Activated CD8-positive, alpha-beta T cell treated with anti-CD3 and anti-CD28 coated beads for 36 hours (primary cell): ENCODE results near the gene MPP7. TPM values are rescaled to one million over a fixed set of nuclear protein-coding genes. Genes with fewer than 3 reads are reported as not detected.
"Not testable (repeated sequence)": the region's sequence is repeated elsewhere in the genome, so short reads cannot be mapped to it uniquely, and the experiment has no call there.

Experiments used
- ATAC-seq: fragments of 200-7000 bp; cut with Tn5 transposase; one replicate; pipeline ENCODE4 v1.10.0; 2021; ENCODE audit warnings: mild to moderate bottlenecking, moderate library complexity
- CTCF ChIA-PET: fragments of 350-600 bp; sonication (Branson Sonifier 250); formaldehyde crosslinking; loops from one replicate; lab custom pipeline; 2021; ENCODE audit warnings: antibody characterized with exemption; lab: Charles Lee
- POLR2A ChIA-PET: fragments of 350-600 bp; sonication (Branson Sonifier 250); formaldehyde crosslinking; loops from one replicate; lab custom pipeline; 2021; ENCODE audit warnings: antibody characterized with exemption; lab: Charles Lee
- DNase-seq: peaks from one replicate; pipeline ENCODE4 v3.0.0-alpha.2; 2020
- H3K27ac Mint-ChIP-seq: one replicate; pipeline ENCODE4 v1.8.0; 2021; ENCODE audit warnings: mild to moderate bottlenecking, mixed read lengths
- H3K27me3 Mint-ChIP-seq: one replicate; pipeline ENCODE4 v1.8.0; 2021; ENCODE audit warnings: mixed read lengths
- H3K36me3 Mint-ChIP-seq: one replicate; pipeline ENCODE4 v1.8.0; 2021; ENCODE audit warnings: low read depth, mixed read lengths
- H3K4me1 Mint-ChIP-seq: one replicate; pipeline ENCODE4 v1.8.0; 2021; ENCODE audit warnings: low read depth, mixed read lengths
- H3K4me3 Mint-ChIP-seq: one replicate; pipeline ENCODE4 v1.8.0; 2021; ENCODE audit warnings: mild to moderate bottlenecking, moderate library complexity, mixed read lengths
- H3K9me3 Mint-ChIP-seq: one replicate; pipeline ENCODE4 v1.8.0; 2021; ENCODE audit warnings: mixed read lengths
- intact Hi-C: fragments of 100-400 bp; cut with micrococcal nuclease; formaldehyde crosslinking; loops from one replicate; pipeline ENCODE4 v1.10.0; 2022
- total RNA-seq, 2 experiments: library from RNA; stranded (reverse); gene quantifications; one replicate each; pipeline ENCODE4 v1.2.3, GENCODE V29; 2021
- TF ChIP-seq, protein P1 (sequence below): fragments of 200-600 bp; IDR thresholded peaks from one replicate; pipeline ENCODE4 v1.8.0; 2022; ENCODE audit warnings: antibody characterized with exemption, mild to moderate bottlenecking

MPP7 gene
- total RNA-seq, 2 experiments from 2014 or later, result 12.6 to 14.3 TPM

DNA sequence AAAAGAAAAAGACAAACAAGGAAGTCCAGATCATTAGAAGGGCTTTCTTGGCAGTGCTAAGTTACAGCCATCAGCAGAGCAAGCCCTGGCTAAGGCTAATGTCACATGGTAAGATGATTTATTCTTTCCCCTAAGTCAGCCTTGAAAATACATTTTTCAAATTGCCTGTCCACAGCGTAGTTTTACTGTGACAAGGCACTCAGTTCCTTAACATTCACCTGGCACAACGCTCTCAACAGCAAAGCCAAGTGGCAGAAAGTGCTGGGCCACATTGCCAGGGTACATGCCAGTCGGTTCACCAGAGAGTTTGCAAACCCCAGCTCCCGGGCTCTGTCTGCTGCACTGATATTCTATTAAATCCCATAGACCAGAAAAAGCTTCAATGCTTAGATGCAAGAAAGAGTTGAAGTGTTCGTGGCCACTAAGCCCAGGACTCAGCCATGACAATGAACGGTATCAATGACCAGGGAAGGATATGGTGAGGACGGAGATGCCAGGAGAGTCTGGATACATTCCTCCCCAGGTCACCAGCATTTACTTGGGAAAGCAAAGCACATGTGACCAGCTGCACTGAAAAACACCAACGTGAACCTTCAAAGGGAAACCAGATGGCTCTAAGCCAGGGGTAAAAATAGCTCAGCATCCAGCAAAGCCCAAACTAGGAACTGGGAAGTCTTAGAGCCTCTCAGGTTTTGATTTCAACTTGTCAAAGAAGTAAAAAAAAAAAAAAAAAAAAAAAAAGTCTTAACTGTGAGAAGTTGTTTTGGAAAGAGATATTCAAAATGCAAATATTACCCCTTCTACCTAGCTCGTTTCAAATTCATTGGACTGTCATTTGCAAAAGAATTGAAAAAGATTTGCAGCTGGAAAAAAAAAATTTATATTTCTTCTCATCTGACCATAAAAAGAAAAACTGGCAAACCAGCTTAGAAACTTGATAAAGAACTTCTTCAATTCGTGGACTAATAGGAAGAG is 23.9 kb upstream of the MPP7 start:
- H3K27me3 Mint-ChIP-seq, result no peaks in the 10 kb centered on the region
- peaks cover 58% of the 10 kb centered on the region for H3K4me1 Mint-ChIP-seq
- DNase-seq, result no peak
- intact Hi-C loops, result no loop called here
- H3K9me3 Mint-ChIP-seq, result no peaks in the 10 kb centered on the region
- ChIA-PET CTCF (interaction anchor here (1.0 to 11.9 kb wide), 9 partner anchors 10 to 84 kb away, joined by 3 to 102 read pairs (median 7); partner anchors contain the start of gene MPP7), POLR2A (interaction anchor here (0.7 to 2.7 kb wide), 6 partner anchors 9 to 60 kb away, joined by 3 to 7 read pairs (median 3); no protein-coding TSS in a partner anchor)
- peak overlapping the region; percentile 83 for H3K27ac Mint-ChIP-seq
- H3K36me3 Mint-ChIP-seq, result no peaks in the 10 kb centered on the region
- H3K4me3 Mint-ChIP-seq, result peak overlapping the region; percentile 61
- TF ChIP-seq, protein P1, sequence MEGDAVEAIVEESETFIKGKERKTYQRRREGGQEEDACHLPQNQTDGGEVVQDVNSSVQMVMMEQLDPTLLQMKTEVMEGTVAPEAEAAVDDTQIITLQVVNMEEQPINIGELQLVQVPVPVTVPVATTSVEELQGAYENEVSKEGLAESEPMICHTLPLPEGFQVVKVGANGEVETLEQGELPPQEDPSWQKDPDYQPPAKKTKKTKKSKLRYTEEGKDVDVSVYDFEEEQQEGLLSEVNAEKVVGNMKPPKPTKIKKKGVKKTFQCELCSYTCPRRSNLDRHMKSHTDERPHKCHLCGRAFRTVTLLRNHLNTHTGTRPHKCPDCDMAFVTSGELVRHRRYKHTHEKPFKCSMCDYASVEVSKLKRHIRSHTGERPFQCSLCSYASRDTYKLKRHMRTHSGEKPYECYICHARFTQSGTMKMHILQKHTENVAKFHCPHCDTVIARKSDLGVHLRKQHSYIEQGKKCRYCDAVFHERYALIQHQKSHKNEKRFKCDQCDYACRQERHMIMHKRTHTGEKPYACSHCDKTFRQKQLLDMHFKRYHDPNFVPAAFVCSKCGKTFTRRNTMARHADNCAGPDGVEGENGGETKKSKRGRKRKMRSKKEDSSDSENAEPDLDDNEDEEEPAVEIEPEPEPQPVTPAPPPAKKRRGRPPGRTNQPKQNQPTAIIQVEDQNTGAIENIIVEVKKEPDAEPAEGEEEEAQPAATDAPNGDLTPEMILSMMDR, result no peak
- peak; percentile 43 for ATAC-seq

DNA sequence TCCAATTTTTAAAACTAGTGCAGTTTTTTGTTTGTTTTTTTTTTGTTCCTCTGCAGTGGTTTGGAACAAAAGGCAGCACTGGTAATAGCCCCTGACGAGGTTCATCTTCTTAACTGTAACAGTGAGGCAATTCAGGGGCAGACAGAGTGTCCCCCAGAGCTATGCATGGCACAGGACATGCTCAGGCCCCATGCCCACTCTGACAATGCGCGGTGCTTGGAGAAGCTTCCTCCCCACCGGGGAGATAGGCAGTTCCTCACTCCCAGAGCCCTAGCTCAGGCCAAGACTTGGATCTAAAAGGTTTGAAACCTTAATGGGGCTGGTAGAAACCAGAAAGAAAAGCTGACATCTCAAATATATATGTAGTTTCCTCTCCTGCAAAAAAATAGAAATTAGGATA is 17.9 kb upstream of the MPP7 start:
- intact Hi-C loops, result no loop called here
- H3K9me3 Mint-ChIP-seq, result no peaks in the 10 kb centered on the region
- no peak overlapping the region for H3K27ac Mint-ChIP-seq
- ChIA-PET CTCF (interaction anchor here (1.0 to 5.7 kb wide), 6 partner anchors 9 to 72 kb away, joined by 3 to 29 read pairs (median 5); no protein-coding TSS in a partner anchor), POLR2A (interaction anchor here (1.2 kb wide), 1 partner anchor 14 kb away, joined by 4 read pairs; no protein-coding TSS in a partner anchor)
- H3K27me3 Mint-ChIP-seq, result no peaks in the 10 kb centered on the region
- DNase-seq (no peak), ATAC-seq (no peak)
- H3K36me3 Mint-ChIP-seq, result no peaks in the 10 kb centered on the region
- TF ChIP-seq, protein P1, result no peak
- H3K4me1 Mint-ChIP-seq, result peaks cover 27% of the 10 kb centered on the region
- no peak overlapping the region for H3K4me3 Mint-ChIP-seq

DNA sequence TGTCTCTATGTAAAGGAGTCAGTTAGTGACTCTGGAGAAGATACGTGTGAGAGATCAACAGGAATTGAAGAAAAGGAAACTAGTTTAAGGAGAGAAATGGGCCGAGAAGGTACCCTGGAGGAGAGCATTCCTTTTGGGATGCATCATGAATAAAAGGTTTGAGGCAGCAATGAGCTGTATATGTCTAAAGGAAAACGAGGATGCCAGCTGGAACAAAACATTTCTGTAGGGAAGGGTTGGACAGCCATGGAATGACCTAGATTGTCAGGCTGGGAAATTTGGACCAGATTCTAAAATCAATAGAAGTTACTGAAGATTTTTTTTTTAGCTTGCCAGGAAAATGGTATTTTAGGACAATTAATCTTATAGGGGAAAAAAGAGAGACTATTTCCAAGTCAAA is 17.2 kb upstream of the MPP7 start:
- ChIA-PET CTCF (interaction anchor here (1.0 to 5.7 kb wide), 4 partner anchors 8 to 60 kb away, joined by 3 to 29 read pairs (median 4); no protein-coding TSS in a partner anchor), POLR2A (interaction anchor here (1.2 kb wide), 1 partner anchor 15 kb away, joined by 4 read pairs; no protein-coding TSS in a partner anchor)
- ATAC-seq (no peak), DNase-seq (no peak)
- intact Hi-C loops, result no loop called here
- H3K4me3 Mint-ChIP-seq, result no peak overlapping the region
- no peaks in the 10 kb centered on the region for H3K27me3 Mint-ChIP-seq
- H3K4me1 Mint-ChIP-seq, result peaks cover 28% of the 10 kb centered on the region
- TF ChIP-seq, protein P1, result no peak
- no peak overlapping the region for H3K27ac Mint-ChIP-seq
- H3K9me3 Mint-ChIP-seq, result no peaks in the 10 kb centered on the region
- no peaks in the 10 kb centered on the region for H3K36me3 Mint-ChIP-seq

DNA sequence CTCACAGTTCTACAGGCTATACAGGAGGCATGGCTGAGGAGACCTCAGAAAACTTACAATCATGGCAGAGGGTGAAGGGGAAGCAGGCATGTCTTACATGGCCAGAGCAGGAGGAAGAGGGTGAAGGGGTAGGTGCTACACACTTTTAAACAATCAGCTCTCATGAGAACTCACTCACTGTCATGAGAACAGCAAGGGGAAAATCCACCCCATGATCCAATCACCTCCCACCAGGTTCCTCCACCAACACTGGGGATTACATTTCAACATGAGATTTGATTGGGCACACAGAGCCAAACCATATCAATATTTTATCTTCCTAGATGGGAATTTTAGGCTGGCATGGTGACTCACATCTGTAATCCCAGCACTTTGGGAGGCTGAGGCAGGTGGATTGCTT is 16.2 kb upstream of the MPP7 start:
- H3K27ac Mint-ChIP-seq, H3K27me3 Mint-ChIP-seq, H3K9me3 Mint-ChIP-seq, H3K36me3 Mint-ChIP-seq, DNase-seq, POLR2A ChIA-PET, intact Hi-C loops, H3K4me3 Mint-ChIP-seq, ATAC-seq: not testable (repeated sequence)
- CTCF ChIA-PET, result interaction anchor here (0.6 to 1.0 kb wide), 3 partner anchors 9 to 16 kb away, joined by 3 read pairs; partner anchors contain the start of gene MPP7
- H3K4me1 Mint-ChIP-seq, result peaks cover 28% of the 10 kb centered on the region

DNA sequence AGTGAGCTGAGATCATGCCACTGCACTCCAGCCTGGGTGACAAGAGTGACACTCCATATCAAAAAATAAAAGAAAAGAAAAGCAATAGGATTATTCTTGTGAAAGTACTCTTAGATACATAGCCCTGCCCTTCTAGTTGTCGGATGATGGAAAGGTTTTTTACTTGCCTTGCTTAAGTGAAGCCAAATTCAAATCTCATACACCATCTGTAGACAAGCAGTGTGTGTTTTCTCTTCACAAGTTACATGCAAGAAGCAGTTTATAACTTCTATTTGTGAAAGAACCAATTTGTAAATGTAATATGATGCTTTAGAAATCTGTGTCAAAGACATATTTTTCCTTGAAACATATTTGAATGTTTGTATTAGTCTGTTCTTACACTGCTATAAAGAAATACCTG is 15.8 kb upstream of the MPP7 start:
- no peaks in the 10 kb centered on the region for H3K27me3 Mint-ChIP-seq
- no peak for DNase-seq
- no peak overlapping the region for H3K4me3 Mint-ChIP-seq
- intact Hi-C loops, result no loop called here
- H3K27ac Mint-ChIP-seq, result no peak overlapping the region
- CTCF ChIA-PET, result interaction anchor here (0.6 to 1.0 kb wide), 2 partner anchors 10 to 16 kb away, joined by 3 read pairs; partner anchors contain the start of gene MPP7
- POLR2A ChIA-PET, result no interaction called here
- TF ChIP-seq, protein P1, result no peak
- H3K36me3 Mint-ChIP-seq, result no peaks in the 10 kb centered on the region
- no peak for ATAC-seq
- H3K9me3 Mint-ChIP-seq, result no peaks in the 10 kb centered on the region
- H3K4me1 Mint-ChIP-seq, result peaks cover 29% of the 10 kb centered on the region
